ENCODE data around the gene GNAI3.

DNA sequence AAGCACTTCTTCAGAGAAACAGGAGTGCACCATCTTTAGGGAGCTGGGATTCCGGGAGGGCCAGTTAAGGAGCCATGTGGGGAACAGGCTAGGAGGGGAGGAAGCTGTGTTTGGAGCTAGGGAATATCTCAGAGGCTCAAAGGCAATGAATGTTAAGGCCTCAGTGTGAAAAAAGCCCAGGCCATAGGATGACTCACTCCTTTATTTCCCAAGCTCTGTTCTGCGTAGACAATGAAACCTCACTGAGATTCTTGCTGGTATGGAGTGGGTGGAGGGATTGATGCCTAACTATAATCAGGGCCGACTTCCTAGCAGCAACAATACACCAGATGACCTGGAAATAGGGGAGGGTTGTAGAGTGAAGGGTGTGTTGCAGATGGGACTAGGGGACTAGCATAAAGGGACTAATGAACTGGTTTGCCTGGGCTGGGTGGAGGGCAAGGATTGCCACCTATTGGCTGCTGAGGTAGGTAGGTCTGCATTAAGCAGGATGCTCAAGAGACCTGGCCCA lies 68.9 kb downstream of the GNAI3 start:
- TF ChIP-seq, protein P1, sequence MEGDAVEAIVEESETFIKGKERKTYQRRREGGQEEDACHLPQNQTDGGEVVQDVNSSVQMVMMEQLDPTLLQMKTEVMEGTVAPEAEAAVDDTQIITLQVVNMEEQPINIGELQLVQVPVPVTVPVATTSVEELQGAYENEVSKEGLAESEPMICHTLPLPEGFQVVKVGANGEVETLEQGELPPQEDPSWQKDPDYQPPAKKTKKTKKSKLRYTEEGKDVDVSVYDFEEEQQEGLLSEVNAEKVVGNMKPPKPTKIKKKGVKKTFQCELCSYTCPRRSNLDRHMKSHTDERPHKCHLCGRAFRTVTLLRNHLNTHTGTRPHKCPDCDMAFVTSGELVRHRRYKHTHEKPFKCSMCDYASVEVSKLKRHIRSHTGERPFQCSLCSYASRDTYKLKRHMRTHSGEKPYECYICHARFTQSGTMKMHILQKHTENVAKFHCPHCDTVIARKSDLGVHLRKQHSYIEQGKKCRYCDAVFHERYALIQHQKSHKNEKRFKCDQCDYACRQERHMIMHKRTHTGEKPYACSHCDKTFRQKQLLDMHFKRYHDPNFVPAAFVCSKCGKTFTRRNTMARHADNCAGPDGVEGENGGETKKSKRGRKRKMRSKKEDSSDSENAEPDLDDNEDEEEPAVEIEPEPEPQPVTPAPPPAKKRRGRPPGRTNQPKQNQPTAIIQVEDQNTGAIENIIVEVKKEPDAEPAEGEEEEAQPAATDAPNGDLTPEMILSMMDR (IDR thresholded peaks at IDR 0.05) = no peak
- no peak for TF ChIP-seq POLR2A (IDR thresholded peaks at IDR 0.05)
- no peak for TF ChIP-seq POLR2AphosphoS5 (IDR thresholded peaks at IDR 0.05; ENCODE audit: insufficient read depth in 1 of 2, low read depth in 1 of 2)

Measured in vagina (tissue), 2 donors.